Astrocyte (in vitro differentiated cells and primary cell): ENCODE measurements around the gene SPINT1. TPM values are rescaled to one million over a fixed set of nuclear protein-coding genes. Genes with fewer than 3 reads are reported as not detected.

Experiments used
- DNase-seq: peaks from one replicate; pipeline ENCODE4 v3.0.0-alpha.2; 2010; ENCODE audit warnings: low read depth
- FAIRE-seq: peaks from 2 replicates; lab custom pipeline; 2011; peaks lifted over from hg19 to GRCh38; lab: Jason Lieb, UNC
- H2AFZ ChIP-seq: 2 replicates; pipeline ENCODE4 v1.6.0; 2012; ENCODE audit warnings: low read depth, low read length, inconsistent platforms
- H3K27ac ChIP-seq: 2 replicates; pipeline ENCODE4 v1.5.1; 2011; ENCODE audit warnings: low read depth, low read length, inconsistent platforms
- H3K27me3 ChIP-seq: 2 replicates; pipeline ENCODE4 v1.6.0; 2011; ENCODE audit warnings: low read length, inconsistent platforms; ENCODE audit not compliant: insufficient read depth
- H3K36me3 ChIP-seq: 2 replicates; pipeline ENCODE4 v1.5.1; 2011; ENCODE audit warnings: low read length, inconsistent platforms; ENCODE audit not compliant: insufficient read depth
- H3K4me1 ChIP-seq: 2 replicates; pipeline ENCODE4 v1.5.1; 2011; ENCODE audit warnings: low read length, inconsistent platforms; ENCODE audit not compliant: insufficient read depth
- H3K4me2 ChIP-seq: 2 replicates; pipeline ENCODE4 v1.6.0; 2012; ENCODE audit warnings: low read length, inconsistent platforms
- H3K4me3 ChIP-seq: 2 replicates; pipeline ENCODE4 v1.5.1; 2011; ENCODE audit warnings: low read depth, mild to moderate bottlenecking, low read length, inconsistent platforms; ENCODE audit not compliant: insufficient read depth
- H3K79me2 ChIP-seq: 2 replicates; pipeline ENCODE4 v1.6.0; 2012; ENCODE audit warnings: mild to moderate bottlenecking, low read length, inconsistent platforms; ENCODE audit not compliant: insufficient read depth
- H3K9ac ChIP-seq: 2 replicates; pipeline ENCODE4 v1.6.0; 2012; ENCODE audit warnings: mild to moderate bottlenecking, low read length, inconsistent platforms
- H3K9me3 ChIP-seq: 2 replicates; pipeline ENCODE4 v1.5.1; 2012; ENCODE audit warnings: low read depth, mild to moderate bottlenecking, low read length, inconsistent platforms; ENCODE audit not compliant: insufficient read depth
- H4K20me1 ChIP-seq: 2 replicates; pipeline ENCODE4 v1.6.0; 2012; ENCODE audit warnings: low read length, inconsistent platforms; ENCODE audit not compliant: insufficient read depth
- H3K27ac Mint-ChIP-seq: one replicate; pipeline ENCODE4 v1.8.0; 2021; ENCODE audit warnings: mild to moderate bottlenecking, mixed read lengths; ENCODE audit not compliant: unreplicated experiment
- H3K27me3 Mint-ChIP-seq: one replicate; pipeline ENCODE4 v1.8.0; 2021; ENCODE audit warnings: low read depth, mixed read lengths; ENCODE audit not compliant: unreplicated experiment
- H3K36me3 Mint-ChIP-seq: one replicate; pipeline ENCODE4 v1.8.0; 2021; ENCODE audit warnings: low read depth, mixed read lengths; ENCODE audit not compliant: unreplicated experiment
- H3K4me1 Mint-ChIP-seq: one replicate; pipeline ENCODE4 v1.8.0; 2021; ENCODE audit warnings: low read depth, mixed read lengths; ENCODE audit not compliant: unreplicated experiment
- H3K4me3 Mint-ChIP-seq: one replicate; pipeline ENCODE4 v1.8.0; 2021; ENCODE audit warnings: mild to moderate bottlenecking, moderate library complexity, mixed read lengths; ENCODE audit not compliant: unreplicated experiment
- H3K9me3 Mint-ChIP-seq: one replicate; pipeline ENCODE4 v1.8.0; 2021; ENCODE audit warnings: mild to moderate bottlenecking, mixed read lengths; ENCODE audit not compliant: unreplicated experiment
- EZH2 ChIP-seq: IDR thresholded peaks from 2 replicates; pipeline ENCODE4 v1.6.1; 2012; ENCODE audit warnings: mild to moderate bottlenecking, low read length, inconsistent platforms; ENCODE audit not compliant: insufficient read depth
- total RNA-seq: library from RNA; stranded (reverse); gene quantifications from 2 replicates; pipeline ENCODE4 v1.2.1, GENCODE V29; 2021
- TF ChIP-seq, protein P1 (sequence below): IDR thresholded peaks from 2 replicates; pipeline ENCODE4 v1.5.1; 2011; ENCODE audit warnings: low read depth, mild to moderate bottlenecking, inconsistent platforms, low read length, moderate library complexity; ENCODE audit not compliant: insufficient read depth

SPINT1 gene
- total RNA-seq, 1 donor from 2014 or later: 40.3 TPM

- Mint-ChIP-seq H3K27ac (no peak overlapping the region), H3K4me3 (no peak overlapping the region)
- TF ChIP-seq EZH2: no peak
- TF ChIP-seq, protein P1, sequence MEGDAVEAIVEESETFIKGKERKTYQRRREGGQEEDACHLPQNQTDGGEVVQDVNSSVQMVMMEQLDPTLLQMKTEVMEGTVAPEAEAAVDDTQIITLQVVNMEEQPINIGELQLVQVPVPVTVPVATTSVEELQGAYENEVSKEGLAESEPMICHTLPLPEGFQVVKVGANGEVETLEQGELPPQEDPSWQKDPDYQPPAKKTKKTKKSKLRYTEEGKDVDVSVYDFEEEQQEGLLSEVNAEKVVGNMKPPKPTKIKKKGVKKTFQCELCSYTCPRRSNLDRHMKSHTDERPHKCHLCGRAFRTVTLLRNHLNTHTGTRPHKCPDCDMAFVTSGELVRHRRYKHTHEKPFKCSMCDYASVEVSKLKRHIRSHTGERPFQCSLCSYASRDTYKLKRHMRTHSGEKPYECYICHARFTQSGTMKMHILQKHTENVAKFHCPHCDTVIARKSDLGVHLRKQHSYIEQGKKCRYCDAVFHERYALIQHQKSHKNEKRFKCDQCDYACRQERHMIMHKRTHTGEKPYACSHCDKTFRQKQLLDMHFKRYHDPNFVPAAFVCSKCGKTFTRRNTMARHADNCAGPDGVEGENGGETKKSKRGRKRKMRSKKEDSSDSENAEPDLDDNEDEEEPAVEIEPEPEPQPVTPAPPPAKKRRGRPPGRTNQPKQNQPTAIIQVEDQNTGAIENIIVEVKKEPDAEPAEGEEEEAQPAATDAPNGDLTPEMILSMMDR: no peak
Measured at GRCh38 chr15:40796512-40796911, 47.3 kb upstream of the SPINT1 start.

DNA sequence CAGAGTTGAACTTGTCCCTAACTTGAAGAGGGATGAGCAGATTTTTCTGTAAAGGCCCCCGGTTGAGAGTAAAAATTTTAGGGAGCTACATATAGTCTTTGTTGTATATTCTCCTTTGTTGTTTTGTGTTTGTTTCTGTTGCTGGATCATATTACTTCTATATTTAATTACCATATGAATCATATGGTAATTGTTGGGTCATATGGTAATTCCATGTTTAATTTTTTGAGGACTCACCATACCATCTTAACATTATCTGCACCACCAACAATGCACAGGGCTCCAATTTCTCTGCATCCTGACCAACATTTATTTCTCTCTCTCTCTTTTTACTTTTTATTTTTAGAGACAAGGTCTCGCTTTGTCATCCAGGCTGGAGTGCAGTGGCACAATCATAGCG is 44.3 kb upstream of the SPINT1 start:
- H3K9ac ChIP-seq: no peak overlapping the region
- H3K27ac ChIP-seq: no peak overlapping the region
- H3K9me3 ChIP-seq: no peaks in the 10 kb centered on the region
- no peaks in the 10 kb centered on the region for H3K4me1 ChIP-seq
- H3K79me2 ChIP-seq: peaks cover 55% of the 10 kb centered on the region
- H3K4me1 Mint-ChIP-seq: peaks cover 6% of the 10 kb centered on the region
- FAIRE-seq: no peak
- H3K36me3 ChIP-seq: no peaks in the 10 kb centered on the region
- peaks cover 37% of the 10 kb centered on the region for H4K20me1 ChIP-seq
- no peak overlapping the region for H3K4me3 Mint-ChIP-seq
- H3K4me2 ChIP-seq: no peak overlapping the region
- no peak for TF ChIP-seq EZH2
- TF ChIP-seq, protein P1: no peak
- no peaks in the 10 kb centered on the region for H3K9me3 Mint-ChIP-seq
- H2AFZ ChIP-seq: no peak overlapping the region
- H3K4me3 ChIP-seq: no peak overlapping the region
- peaks cover 7% of the 10 kb centered on the region for H3K36me3 Mint-ChIP-seq
- no peaks in the 10 kb centered on the region for H3K27me3 Mint-ChIP-seq
- H3K27me3 ChIP-seq: no peaks in the 10 kb centered on the region
- DNase-seq: no peak
- no peak overlapping the region for H3K27ac Mint-ChIP-seq

More at GRCh38 chr15:40796512-40796911, 47.3 kb upstream of the SPINT1 start:
- no peak overlapping the region for H3K4me2 ChIP-seq
- peaks cover 15% of the 10 kb centered on the region for H3K4me1 Mint-ChIP-seq
- DNase-seq: no peak
- H2AFZ ChIP-seq: no peak overlapping the region
- peaks cover 17% of the 10 kb centered on the region for H3K36me3 Mint-ChIP-seq
- no peak overlapping the region for H3K27ac ChIP-seq
- H3K4me3 ChIP-seq: no peak overlapping the region
- no peak for FAIRE-seq
- no peaks in the 10 kb centered on the region for H3K27me3 ChIP-seq
- H3K9me3 Mint-ChIP-seq: no peaks in the 10 kb centered on the region
- no peaks in the 10 kb centered on the region for H3K27me3 Mint-ChIP-seq
- peaks cover 18% of the 10 kb centered on the region for H4K20me1 ChIP-seq
- H3K79me2 ChIP-seq: peaks cover 40% of the 10 kb centered on the region
- peaks cover 3% of the 10 kb centered on the region for H3K36me3 ChIP-seq
- H3K9me3 ChIP-seq: no peaks in the 10 kb centered on the region
- H3K4me1 ChIP-seq: peaks cover 16% of the 10 kb centered on the region
- no peak overlapping the region for H3K9ac ChIP-seq

DNA sequence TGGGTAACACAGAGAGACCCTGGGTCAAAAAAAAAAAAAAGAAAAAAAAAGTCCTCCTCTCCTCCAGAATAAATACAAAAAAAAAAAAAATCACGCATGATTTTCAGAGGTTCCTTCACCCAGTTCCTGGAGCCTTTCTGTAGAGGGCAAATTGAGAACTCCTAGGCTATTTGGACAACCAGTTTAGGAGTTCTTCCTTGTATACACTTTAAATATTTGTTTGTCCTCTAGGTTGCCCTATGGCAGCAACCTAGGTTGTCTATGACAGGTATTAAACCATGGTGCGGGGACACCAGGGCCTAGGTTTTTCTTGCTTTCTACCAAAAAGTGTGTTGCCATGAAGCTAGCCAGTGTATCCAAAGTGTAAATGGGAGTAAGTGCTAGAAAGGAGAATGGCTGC is 40.8 kb upstream of the SPINT1 start:
- Histone ChIP-seq H3K79me2 (peaks cover 53% of the 10 kb centered on the region), H3K36me3 (no peaks in the 10 kb centered on the region), H3K9me3 (no peaks in the 10 kb centered on the region), H2AFZ (no peak overlapping the region), H3K4me3 (no peak overlapping the region), H3K27ac (no peak overlapping the region), H3K9ac (no peak overlapping the region), H3K4me1 (peaks cover 8% of the 10 kb centered on the region), H3K4me2 (no peak overlapping the region), H3K27me3 (no peaks in the 10 kb centered on the region), H4K20me1 (peaks cover 24% of the 10 kb centered on the region)
- TF ChIP-seq, protein P1: no peak
- TF ChIP-seq EZH2: no peak
- H3K4me1 Mint-ChIP-seq: peaks cover 8% of the 10 kb centered on the region
- peaks cover 6% of the 10 kb centered on the region for H3K36me3 Mint-ChIP-seq
- no peak overlapping the region for H3K4me3 Mint-ChIP-seq
- FAIRE-seq: no peak
- no peak overlapping the region for H3K27ac Mint-ChIP-seq
- no peaks in the 10 kb centered on the region for H3K9me3 Mint-ChIP-seq
- no peaks in the 10 kb centered on the region for H3K27me3 Mint-ChIP-seq
- DNase-seq: no peak
